PFSK-1 (cell line): ENCODE results near the gene SULT2B1.

Experiments
- FOXP2 ChIP-seq: optimal IDR thresholded peaks from 2 replicates; pipeline ENCODE3; 2011; ENCODE audit warnings: borderline replicate concordance, control low read depth, inconsistent platforms; ENCODE audit not compliant: insufficient read depth; ENCODE audit errors: extremely low read length, extremely low read depth
- POLR2AphosphoS5 ChIP-seq: IDR thresholded peaks from 2 replicates; pipeline ENCODE4 v1.6.1; 2012; ENCODE audit warnings: low read depth, mild to moderate bottlenecking, control low read depth, low read length, moderate library complexity
- SIN3A ChIP-seq: IDR thresholded peaks from 2 replicates; pipeline ENCODE4 v1.6.1; 2012; ENCODE audit warnings: mild to moderate bottlenecking, low read length, moderate library complexity, borderline replicate concordance; ENCODE audit not compliant: insufficient read depth
- TAF1 ChIP-seq: IDR thresholded peaks from 2 replicates; pipeline ENCODE4 v1.6.1; 2012; ENCODE audit warnings: low read length, control low read depth, borderline replicate concordance; ENCODE audit not compliant: insufficient read depth
- TF ChIP-seq, protein P1 (sequence below), 2 experiments: IDR thresholded peaks; 2 replicates each; pipeline versions ENCODE4 v1.6.1 to v1.8.0; 2011 to 2012; ENCODE audit warnings: low read depth in 2 of 2, low read length in 2 of 2, control low read depth in 1 of 2, inconsistent platforms in 1 of 2, mild to moderate bottlenecking in 1 of 2, moderate library complexity in 1 of 2; ENCODE audit not compliant: insufficient read depth in 1 of 2

DNA sequence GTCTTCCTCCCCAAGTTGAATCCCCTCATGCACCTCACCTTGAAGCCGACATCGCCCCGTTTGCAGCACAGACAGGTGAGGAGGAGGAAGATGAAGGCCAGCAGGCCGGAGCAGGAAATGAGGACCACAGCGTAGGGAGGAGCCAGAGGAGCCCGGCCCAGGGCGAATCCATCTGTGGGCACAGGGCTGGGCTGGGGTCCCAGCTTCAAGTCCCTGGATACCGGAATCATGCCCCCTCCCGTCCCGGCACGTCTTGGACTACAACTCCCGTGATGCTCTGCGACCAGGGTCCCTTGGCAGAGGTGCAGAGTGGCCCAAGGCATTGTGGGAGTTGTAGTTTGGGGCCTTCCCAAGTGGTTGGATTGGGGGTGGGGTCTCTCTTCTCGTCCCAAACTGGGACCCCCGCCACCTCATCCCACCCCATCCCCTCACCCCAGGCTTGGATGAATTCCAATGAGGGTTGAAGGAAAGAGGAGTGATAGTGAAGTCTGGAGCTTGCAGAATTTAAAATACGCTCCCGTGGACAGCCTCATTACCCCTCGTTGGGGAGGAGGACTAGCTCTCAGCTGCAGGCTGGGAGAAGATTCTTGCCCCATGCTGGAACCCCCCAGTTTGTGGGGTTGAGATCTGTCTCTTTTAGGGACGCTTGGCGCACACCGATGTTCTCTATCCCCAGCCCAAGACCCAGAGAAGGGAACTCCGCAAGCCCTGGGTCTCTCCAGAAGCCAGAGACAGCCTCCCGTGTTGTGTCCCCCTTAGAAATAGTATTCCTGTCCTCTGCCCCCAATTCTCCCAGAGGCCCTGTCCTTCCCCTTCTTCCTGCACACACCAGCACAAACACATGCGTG lies 41.3 kb upstream of the SULT2B1 start:
- TF ChIP-seq, protein P1, sequence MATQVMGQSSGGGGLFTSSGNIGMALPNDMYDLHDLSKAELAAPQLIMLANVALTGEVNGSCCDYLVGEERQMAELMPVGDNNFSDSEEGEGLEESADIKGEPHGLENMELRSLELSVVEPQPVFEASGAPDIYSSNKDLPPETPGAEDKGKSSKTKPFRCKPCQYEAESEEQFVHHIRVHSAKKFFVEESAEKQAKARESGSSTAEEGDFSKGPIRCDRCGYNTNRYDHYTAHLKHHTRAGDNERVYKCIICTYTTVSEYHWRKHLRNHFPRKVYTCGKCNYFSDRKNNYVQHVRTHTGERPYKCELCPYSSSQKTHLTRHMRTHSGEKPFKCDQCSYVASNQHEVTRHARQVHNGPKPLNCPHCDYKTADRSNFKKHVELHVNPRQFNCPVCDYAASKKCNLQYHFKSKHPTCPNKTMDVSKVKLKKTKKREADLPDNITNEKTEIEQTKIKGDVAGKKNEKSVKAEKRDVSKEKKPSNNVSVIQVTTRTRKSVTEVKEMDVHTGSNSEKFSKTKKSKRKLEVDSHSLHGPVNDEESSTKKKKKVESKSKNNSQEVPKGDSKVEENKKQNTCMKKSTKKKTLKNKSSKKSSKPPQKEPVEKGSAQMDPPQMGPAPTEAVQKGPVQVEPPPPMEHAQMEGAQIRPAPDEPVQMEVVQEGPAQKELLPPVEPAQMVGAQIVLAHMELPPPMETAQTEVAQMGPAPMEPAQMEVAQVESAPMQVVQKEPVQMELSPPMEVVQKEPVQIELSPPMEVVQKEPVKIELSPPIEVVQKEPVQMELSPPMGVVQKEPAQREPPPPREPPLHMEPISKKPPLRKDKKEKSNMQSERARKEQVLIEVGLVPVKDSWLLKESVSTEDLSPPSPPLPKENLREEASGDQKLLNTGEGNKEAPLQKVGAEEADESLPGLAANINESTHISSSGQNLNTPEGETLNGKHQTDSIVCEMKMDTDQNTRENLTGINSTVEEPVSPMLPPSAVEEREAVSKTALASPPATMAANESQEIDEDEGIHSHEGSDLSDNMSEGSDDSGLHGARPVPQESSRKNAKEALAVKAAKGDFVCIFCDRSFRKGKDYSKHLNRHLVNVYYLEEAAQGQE (IDR thresholded peaks at IDR 0.05; ENCODE audit: insufficient read depth in 1 of 2, low read depth in 2 of 2, low read length in 2 of 2) = no peak
- TF ChIP-seq SIN3A = no peak
- no peak for TF ChIP-seq POLR2AphosphoS5
- no peak for TF ChIP-seq TAF1
- TF ChIP-seq FOXP2 = no peak
